HG03520 (cell line): ENCODE results near the gene SMAD6.

Source experiments
- ATAC-seq: cut with Tn5 transposase; IDR thresholded peaks from one replicate; pipeline ENCODE4 v1.9.1; 2021; ENCODE audit warnings: mild to moderate bottlenecking, moderate library complexity; ENCODE audit not compliant: unreplicated experiment

Gene SMAD6

DNA sequence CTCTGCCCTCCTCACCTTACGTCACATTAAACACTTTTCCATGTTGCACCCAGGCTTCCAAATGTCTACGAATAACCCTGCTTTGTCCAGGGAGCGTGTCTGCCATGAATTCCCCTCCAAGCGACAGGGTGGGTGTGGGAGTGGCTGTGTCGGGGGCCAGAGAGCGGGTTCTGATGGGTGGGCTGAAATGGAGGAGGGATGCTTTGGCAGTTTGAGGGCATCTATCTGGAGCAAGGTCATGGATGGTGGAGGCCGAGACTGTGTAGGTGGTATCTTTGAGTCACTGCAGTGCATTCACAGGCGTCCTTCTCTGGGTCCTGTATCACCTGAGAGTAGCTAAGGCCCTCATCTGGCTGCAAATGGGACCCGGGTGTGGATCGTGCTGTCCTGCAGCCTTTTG, 36.6 kb downstream of the SMAD6 start:
- no peak for ATAC-seq

DNA sequence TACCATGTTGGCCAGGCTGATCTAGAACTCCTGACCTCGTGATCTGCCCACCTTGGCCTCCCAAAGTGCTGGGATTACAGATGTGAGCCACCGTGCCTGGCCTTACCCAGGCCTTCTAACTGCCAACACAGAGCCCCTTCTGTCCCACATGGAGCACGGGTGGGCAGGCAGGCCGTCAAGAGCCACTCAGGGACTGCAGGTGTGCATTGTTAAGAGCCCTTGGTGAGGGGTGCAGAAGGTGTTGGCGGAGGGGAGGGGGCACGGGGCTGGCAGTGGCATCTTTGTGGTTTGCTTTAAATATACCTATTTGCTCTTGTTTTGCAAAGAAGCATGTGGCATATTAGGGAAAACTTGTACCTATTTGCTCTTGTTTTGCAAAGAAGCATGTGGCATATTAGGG, 37.3 kb downstream of the SMAD6 start:
- ATAC-seq: no peak

DNA sequence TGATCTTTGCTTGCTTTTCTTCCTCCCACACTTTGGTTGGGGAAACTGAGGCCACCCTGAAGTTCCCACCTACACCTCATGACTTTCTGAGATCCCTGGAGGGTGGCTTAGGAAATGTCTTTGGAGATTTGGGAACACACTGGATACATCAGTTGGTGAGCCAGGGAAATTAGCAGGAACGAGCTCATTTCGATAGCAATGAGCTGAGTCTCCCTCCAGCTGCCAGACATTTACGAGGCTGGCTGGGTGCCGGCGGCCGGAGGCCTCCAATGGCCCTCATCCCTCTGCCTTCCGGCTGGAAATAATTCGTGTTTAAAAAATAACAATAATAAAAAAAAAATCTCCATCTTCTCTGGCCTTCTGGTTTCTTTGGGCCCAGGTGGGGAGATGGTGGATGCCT, 38.8 kb downstream of the SMAD6 start:
- ATAC-seq: no peak

DNA sequence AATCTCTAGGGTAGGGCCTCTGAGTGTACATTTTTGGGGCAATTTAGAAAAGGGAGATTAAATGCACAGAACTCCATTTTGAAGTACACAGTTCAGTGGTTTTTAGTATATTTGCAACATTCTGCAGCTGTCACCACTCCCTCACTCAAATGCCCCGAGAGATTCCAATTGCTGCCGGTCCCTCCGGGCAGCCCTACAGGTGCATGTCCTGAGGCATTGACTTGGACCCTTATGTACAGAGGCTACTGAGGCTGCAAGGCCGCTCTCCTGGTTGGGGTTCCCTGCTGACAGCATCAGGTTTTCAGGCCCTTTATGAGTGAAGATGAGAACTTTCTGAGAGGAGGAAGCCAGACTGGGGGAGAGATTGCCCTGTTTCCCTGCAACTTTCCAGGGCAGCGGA, 39.6 kb downstream of the SMAD6 start:
- ATAC-seq: no peak

DNA sequence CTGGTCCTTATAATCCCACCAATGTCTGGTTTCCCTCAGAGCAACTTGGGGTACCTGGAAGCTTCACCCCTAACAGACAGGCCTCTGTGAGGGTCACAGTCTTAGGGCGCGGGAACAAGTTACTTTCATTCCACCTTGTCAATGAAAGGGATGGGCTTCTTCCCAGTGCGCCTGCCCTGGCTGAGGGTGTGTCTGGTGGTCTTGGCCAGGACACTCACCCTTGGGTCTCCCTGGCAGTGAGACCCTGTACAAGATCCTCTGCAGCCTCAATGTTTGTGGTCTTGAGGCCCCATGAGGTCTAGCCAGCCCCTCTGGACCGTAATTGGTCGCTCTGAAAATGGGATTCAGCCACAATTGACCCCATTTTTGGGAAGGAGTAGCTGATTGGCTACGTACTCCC, 40.2 kb downstream of the SMAD6 start:
- ATAC-seq: no peak

DNA sequence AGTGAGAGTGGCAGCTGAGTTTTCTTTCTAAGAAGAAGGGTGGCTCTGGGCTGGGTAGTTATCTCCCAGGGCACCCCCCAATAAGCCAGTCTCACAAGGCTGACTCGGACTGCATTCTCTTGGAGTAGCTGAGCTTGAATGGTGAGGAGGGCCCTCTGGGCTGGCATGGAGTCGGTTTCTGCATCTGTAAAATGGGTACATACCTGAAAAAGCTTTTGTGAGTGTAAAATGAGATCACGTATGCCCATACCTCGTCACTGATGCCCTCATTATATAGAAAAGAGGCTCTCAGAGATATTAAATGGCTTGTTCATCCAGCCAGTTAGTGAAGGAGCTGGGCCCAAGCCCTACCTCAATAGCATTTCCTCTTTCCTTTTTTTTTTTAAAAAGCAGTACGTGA, 41.2 kb downstream of the SMAD6 start:
- no peak for ATAC-seq

DNA sequence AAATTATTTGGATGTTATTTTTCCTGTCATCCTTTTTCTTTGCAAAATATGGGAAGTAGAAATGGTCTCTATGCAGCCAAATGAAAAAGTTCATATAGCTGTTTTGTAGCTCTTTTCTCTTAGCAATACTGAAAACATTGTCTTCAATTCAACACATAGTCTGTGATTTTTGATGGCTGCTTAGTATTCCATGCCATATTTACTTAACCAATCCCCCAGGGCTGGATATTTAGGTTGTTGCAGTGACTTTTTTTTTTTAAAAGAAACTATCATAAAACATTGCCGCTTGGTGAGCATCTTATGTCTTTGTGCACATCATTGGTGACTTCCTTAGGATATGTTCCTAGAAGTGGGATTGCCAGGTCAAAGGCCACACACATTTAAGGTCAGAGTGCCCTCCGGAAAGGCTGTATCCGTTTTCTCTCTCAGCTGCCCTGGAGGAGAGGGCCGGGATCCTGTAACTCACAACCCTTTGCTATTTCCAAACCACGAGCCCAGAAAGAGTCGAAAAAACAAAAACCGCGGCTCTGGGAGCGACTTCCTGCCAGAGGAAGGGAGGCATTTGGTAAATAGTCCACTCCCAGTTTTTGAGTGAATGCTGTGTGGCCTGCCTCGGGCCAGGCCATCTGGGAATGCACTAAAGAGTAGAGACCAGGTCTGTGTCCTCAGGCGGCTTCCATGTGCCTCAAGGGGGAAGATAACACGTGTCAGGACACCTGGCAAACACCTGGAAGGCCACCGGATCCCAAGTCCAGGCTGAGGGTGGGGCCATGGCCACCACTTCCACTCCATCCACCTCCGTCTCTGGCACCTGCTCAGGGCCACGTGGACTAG, 41.9 kb downstream of the SMAD6 start:
- no peak for ATAC-seq

DNA sequence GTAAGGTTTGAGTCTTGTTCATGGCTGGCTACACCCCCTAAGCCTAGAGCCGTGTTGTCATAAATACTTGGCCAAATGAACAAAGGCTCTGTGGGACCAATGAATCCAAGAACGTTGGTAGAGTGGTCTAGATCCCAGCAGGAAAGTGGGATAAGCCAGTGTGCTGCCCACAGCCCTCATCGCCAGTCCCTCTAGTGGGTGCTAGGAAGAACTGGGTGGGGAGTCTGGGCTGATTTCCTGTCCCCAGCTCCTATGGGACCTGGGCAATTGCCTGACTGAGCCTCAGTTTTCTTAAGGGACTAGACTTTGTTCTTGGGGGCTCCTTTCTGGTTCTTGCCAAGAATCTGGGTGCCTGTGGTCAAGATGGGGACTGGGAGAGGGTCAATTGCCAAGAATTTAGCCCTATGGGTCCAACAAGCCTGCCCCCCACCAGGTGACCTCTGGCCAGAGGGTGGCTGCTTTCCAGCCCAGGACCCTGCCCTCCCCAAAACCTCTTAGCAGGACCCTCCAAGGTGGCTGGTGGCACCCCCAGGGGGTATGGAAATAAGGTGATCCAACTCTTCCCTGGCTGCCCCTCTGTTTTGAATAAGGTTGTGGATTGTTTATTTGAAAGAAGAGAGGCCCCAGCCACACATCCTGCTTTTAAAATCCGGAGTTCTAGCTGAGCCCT, 42.7 kb downstream of the SMAD6 start:
- no peak for ATAC-seq

DNA sequence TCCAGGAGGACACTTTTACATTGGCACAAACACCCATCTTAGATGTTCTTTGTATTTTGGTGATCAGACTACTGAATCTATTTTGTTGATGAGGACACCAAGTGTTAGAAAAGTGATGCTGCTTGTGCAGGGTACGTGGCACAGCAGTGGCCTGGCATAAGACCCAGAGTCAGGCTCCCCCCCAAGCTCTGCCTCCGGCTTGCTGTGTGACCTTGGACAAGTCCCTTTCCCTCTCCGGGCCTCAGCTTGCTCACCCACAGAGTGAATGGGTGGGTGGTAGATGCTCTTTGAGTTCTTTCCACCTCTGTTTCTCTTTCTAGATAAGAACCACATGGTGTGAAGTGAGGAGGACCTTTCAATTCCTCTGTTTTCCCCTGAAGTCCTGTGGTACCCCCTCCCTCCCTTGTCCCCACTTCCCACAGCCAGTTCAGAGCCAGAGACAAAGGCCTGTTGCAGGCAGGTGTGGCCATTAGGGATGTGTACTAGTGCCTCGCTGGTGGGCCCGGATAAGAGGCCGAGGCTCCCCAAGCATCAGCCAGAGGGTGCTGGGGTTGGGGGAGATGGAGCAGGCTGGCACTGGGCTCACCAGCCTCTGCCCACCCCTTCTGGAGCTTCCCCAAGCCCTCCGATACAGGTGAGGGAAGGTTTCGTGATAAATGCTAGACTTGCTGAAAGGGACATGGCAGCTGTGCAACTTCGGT, 43.6 kb downstream of the SMAD6 start:
- no peak for ATAC-seq

DNA sequence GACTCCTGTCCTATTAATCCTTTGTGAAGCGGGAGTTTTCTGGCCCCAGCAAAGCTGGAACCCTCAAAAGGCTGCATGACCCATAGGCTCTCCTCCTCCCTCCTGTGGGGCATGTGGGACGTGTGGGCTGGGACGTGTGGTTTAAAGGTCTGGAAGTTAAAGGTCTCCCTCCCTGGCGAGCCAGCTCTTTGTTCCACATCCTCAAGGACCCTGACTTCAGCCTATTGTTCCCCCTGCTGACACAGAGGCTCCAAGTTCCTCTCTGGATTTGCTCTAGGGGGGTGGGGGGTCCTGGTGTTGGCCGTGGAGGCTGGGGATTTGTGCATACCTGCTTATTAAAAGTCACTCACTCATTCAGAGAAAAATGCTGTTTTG, 44.2 kb downstream of the SMAD6 start:
- no peak for ATAC-seq

DNA sequence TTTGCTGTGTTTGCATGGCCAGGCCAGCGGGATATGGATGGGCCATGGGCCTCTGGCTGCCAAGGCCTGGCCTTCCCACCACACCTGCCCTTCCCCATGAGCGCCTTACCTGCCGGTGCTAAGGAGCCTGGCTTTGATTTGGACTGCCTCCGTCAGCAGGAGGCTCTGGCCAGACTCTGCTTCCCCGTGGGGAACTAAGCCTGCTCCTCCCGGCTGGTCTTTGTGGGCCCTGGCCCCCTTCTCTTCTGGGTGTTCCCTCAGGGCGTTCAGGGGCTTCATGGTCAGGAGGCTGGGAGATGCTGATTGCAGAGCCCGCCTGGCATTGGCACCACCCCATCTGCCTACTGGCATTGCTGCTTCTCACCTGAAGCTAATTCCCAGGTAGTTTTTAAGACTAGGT, 45.2 kb downstream of the SMAD6 start:
- ATAC-seq: no peak

DNA sequence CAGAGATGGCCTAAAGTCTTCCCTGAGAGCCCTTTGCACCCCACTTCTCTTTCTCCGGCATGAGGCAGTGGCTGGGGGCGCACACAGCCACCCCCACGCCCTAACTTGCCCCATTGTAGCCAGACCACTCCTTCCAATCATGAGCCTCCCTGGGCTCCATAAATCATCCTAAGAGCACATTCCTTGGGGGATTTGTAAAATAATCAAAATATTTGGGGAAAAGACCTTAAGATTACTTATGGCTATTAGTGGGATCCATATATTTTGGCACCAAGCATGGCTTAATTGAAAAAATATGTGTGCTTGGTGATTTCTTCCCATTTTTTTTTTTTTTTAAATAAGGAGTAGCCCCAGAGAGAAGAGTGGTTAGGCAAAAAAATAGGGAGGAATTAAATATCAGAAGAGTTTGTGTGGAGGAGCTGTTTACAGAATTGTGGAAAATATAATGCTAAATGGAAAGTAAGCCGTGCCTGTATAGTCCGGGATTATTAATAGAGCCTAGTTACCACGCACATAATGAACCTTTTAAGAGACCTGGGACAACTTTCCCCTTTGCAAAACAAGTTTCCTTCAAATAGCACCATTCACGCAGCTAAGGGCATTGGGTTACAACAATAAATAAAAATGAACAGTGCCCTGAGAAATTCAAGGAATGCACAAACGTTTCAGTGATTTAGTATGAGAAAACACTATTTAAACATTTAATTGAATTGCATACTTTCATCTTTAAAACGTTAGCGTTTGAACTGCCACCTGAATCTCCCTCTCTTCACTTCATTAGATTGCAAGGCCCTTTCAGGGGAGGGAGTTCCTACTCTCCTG, 46.1 kb downstream of the SMAD6 start:
- ATAC-seq: no peak

DNA sequence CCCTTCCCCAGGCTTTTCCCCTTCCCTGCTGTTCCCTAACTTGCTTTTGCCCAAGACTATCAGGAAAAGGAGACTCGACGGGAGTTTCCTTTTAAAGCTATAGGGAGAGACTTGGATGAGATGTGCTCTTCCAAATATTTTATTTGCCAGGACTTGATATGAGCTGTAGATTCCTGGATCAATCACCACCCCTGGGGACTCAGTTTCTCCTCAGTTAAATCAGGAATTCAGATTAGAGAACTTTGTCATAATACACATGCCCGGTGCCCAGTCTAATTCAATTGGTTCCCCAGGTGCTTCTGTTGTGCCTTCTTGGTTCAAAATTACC, 46.6 kb downstream of the SMAD6 start:
- no peak for ATAC-seq

DNA sequence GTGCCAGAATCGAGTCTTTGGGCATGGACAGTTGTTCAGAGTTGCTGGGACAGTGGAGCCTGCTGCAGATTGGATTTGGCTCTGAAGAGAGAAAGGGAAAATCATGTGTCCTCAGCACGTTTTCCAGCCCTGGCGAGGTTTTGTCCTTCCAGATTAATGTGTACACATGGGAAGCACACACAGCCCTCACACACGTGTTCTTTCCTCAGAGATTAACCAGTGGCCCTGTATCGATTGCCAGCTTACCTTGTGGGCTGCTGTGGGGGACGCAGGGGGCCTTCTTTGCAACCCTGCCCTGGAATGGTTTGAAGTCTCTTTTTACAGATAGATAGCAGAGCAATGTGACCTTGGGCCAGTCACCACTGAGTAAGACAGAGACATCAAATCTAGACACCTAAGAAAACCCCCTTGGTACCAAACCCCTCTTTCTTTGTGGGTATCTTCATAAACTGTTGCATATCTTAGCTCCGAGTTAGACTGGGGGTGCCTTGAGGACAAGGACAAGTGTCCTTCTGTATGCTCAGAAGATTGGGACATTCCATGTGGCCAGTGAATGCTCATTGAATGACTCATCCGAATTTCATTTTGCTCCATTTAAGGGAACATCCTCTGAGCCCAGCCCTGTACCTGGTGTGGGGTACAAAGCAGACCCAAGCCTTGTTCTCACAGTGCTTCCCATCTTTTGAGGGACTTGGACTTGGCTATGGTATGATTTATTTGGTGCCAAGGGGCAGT, 48.0 kb downstream of the SMAD6 start:
- ATAC-seq: no peak

DNA sequence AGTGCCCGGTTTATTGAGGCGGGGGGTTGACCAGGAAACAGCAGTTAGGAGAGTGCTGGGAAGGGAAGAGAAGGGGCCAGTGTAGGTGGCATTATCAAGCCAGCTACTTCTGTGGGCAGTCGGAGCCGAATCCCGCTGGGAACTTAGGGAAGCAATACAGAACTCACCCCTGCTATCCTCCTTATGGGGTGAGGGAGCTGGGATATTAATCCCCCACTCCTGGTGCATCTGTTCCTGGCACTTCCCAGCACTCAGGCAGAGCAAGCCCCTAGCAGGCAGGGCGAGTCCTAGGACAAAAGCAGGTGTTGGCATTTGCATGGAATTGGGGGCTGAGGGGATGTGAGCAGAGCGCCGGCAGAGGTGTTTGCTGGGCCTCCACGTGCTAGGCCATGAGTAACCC, 48.6 kb downstream of the SMAD6 start:
- ATAC-seq: no peak

DNA sequence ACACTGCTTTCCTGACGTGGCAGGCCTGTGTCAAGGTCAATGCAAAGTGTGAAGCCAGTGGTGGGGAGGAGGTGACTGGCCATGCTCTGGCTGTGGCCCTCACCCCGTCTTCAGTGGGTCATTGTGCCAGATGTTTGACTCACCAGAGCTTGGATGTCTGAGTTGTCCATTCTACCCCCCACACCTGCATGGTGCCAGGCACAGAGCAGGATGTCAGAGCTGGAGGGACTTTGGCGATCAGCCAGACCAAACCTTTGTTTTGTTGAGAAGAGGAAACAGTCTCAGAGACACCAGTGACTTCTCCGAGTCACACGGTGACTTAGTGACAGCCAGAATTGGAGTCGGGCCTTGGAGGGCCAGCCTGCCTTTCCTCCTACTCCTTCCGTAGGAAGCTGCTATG, 49.5 kb downstream of the SMAD6 start:
- no peak for ATAC-seq

DNA sequence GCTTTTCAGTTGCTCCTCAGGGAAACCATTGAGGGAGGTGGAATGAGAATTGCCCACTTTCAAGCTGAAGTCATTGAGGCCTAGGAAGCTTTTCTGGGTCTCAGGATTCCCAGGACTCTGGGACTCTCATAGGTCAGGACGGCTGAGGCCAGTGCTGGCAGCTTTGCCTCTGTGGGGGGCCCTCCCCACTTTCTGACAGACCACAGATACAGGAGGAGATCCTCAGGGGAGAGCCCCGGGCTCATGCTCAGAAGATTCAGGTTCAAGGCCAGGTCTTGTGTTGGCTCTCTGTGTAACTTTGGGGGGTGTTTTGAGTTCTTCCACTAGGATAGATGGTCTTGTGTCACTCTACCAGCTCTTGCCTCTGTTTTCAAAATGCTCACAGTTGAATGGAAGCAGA, 50.0 kb downstream of the SMAD6 start:
- no peak for ATAC-seq

DNA sequence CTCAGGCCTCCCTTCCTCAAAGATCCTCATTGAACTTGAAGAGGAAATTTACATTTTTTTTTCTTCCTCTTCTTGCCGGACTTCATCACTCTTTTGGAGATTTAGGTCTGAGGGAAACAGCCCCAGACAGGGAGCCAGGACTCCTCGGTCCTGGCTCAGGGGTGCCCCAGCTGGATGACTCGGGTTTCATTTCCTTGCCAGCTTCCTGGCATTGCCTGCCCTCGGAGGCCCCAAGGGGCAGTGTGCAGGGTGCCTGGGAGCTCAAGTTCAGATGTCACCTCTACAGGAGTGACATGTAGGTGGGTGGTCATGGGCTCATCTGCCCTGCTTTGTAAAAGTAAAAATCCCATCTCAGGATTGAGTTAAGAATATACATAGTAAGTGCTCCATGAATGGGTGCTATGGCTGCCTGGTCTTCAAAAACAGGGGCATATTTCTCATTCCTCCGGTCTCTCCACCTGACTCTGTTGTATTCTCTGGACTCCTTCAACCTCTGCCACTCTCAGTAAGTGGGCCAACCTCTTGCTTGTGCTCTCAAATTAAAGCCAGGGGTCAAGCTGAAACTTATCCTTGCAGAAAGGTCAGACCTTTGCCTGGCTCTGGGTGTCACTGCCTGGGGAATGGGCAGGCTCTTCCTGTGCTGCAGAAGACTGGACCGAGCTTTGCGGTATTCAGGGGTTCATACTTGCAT, 51.8 kb downstream of the SMAD6 start:
- ATAC-seq: no peak

DNA sequence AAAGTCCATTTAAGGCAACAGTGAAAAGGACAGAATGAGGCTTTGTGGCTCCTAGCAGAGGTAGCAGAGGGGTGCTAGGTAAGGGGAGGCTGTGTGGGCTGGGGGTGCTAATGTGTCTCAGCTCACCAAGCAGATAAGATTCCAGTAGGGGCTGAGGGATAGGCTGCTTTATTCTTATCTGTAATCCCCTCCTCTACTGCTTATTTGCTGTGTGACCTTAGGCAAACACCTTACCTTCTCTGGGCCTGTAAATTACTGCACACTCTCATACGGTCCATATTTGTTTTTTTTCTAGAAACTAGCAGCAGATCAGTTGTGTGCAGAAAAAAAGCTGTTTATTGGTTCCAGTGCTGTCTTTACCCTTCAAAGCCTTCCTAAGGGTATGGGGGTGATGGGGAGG, 52.8 kb downstream of the SMAD6 start:
- ATAC-seq: no peak
